HepG2 (cell line): ENCODE results near the gene MINDY2. TPM values are rescaled to one million over a fixed set of nuclear protein-coding genes. Genes with fewer than 3 reads are reported as not detected.
A peak's percentile ranks its signal among the peaks of the same experiment; 100 is the strongest.

Source experiments
- BRD4 ChIP-seq: sonication (generic); formaldehyde crosslinking; IDR thresholded peaks from 2 replicates; pipeline ENCODE4 v1.4.0; 2020; ENCODE audit warnings: missing genetic modification reagents
- FOXO1 ChIP-seq: sonication (generic); formaldehyde crosslinking; IDR thresholded peaks from 2 replicates; pipeline ENCODE4 v1.4.0; 2020; ENCODE audit warnings: missing genetic modification reagents
- FOXP1 ChIP-seq, 2 experiments: fragments of 450-650 bp in 1 of 2; IDR thresholded peaks; 2 replicates each; pipeline ENCODE4 v1.6.1; 2017 to 2018; ENCODE audit warnings: antibody characterized with exemption in 1 of 2
- GATAD2A ChIP-seq: IDR thresholded peaks from 2 replicates; pipeline ENCODE4 v1.6.1; 2016
- HDAC6 ChIP-seq: fragments of 200-600 bp; sonication (generic); IDR thresholded peaks from 2 replicates; pipeline ENCODE4 v1.7.0; 2017; ENCODE audit warnings: mild to moderate bottlenecking, antibody characterized with exemption, low read length, low read depth
- JUNB ChIP-seq: sonication (generic); formaldehyde crosslinking; IDR thresholded peaks from 2 replicates; pipeline ENCODE4 v1.8.0; 2022; ENCODE audit warnings: missing genetic modification reagents, mild to moderate bottlenecking, borderline replicate concordance
- NR2F1 ChIP-seq, 2 experiments: fragments of 450-650 bp in 1 of 2; formaldehyde crosslinking in 1 of 2; IDR thresholded peaks; 2 replicates each; pipeline versions ENCODE4 v1.5.0 to v1.6.1; 2016 to 2020; ENCODE audit warnings: mild to moderate bottlenecking in 1 of 2, missing compliant biosample characterization in 1 of 2, missing genetic modification reagents in 1 of 2, moderate library complexity in 1 of 2
- POLR2G ChIP-seq: fragments of 200-400 bp; formaldehyde crosslinking; IDR thresholded peaks from 2 replicates; pipeline ENCODE4 v1.6.1; 2018; ENCODE audit warnings: mild to moderate bottlenecking, low read depth, low read length, moderate library complexity
- SNRNP70 ChIP-seq: fragments of 200-400 bp; formaldehyde crosslinking; IDR thresholded peaks from 2 replicates; pipeline ENCODE4 v1.6.1; 2017; ENCODE audit warnings: mild to moderate bottlenecking, low read depth, low read length, moderate library complexity
- SRY ChIP-seq: sonication (generic); formaldehyde crosslinking; IDR thresholded peaks from 2 replicates; pipeline ENCODE4 v1.8.0; 2022; ENCODE audit warnings: mild to moderate bottlenecking, missing genetic modification reagents
- TRIM24 ChIP-seq: sonication (generic); formaldehyde crosslinking; IDR thresholded peaks from 2 replicates; pipeline ENCODE4 v1.8.0; 2022; ENCODE audit warnings: mild to moderate bottlenecking, missing genetic modification reagents
- USF2 ChIP-seq, 2 experiments: sonication (generic) in 1 of 2; formaldehyde crosslinking in 1 of 2; IDR thresholded peaks; 2 replicates each; pipeline versions ENCODE4 v1.5.1 to v1.6.1; 2011 to 2020; ENCODE audit warnings: borderline replicate concordance in 1 of 2, low read depth in 1 of 2, low read length in 1 of 2, mild to moderate bottlenecking in 1 of 2, missing genetic modification reagents in 1 of 2, moderate library complexity in 1 of 2
- ZEB1 ChIP-seq: IDR thresholded peaks from 2 replicates; pipeline ENCODE4 v1.6.1; 2012; ENCODE audit warnings: mild to moderate bottlenecking, low read depth, inconsistent platforms; ENCODE audit not compliant: insufficient replicate concordance
- ZFYVE20 ChIP-seq: sonication (generic); formaldehyde crosslinking; IDR thresholded peaks from 2 replicates; pipeline ENCODE4 v1.8.0; 2023; ENCODE audit warnings: low read depth, mild to moderate bottlenecking, moderate library complexity, missing genetic modification reagents, borderline replicate concordance
- ZNF34 ChIP-seq: sonication (generic); formaldehyde crosslinking; IDR thresholded peaks from 2 replicates; pipeline ENCODE4 v1.4.0; 2020; ENCODE audit warnings: mild to moderate bottlenecking, missing genetic modification reagents, borderline replicate concordance
- ZNF597 ChIP-seq: sonication (generic); formaldehyde crosslinking; IDR thresholded peaks from 2 replicates; pipeline ENCODE4 v1.5.0; 2020; ENCODE audit warnings: missing genetic modification reagents
- ZNF841 ChIP-seq: sonication (generic); formaldehyde crosslinking; IDR thresholded peaks from 2 replicates; pipeline ENCODE4 v1.8.1; 2023; ENCODE audit warnings: missing genetic modification reagents, borderline replicate concordance
- polyA plus RNA-seq, 8 experiments: library from polyadenylated mRNA; depleted of rRNA in 3 of 8; stranded (reverse) in 7 of 8; unstranded in 1 of 8; fragments of >200 nt; fragmentation: Illumina TruSeq in 4 of 8; extraction: Trizol in 4 of 8; gene quantifications; 2 replicates each; pipeline versions ENCODE4 v1.2.1 to v1.2.3, GENCODE V29; 2011 to 2016; ENCODE audit warnings: low read depth in 4 of 8, missing spikeins in 1 of 8, mixed read lengths in 1 of 8; ENCODE audit not compliant: insufficient read depth in 1 of 8
- total RNA-seq, 5 experiments: library from RNA; depleted of rRNA; stranded (reverse); fragments of >200 nt; fragmentation: Illumina TruSeq; extraction: Trizol; gene quantifications; 2 replicates each; pipeline ENCODE4 v1.2.3, GENCODE V29; 2016; ENCODE audit warnings: low read depth in 1 of 5
- TF ChIP-seq, protein P1 (sequence below): sonication (generic); formaldehyde crosslinking; IDR thresholded peaks from 2 replicates; pipeline ENCODE4 v1.4.0; 2020; ENCODE audit warnings: missing genetic modification reagents, borderline replicate concordance

MINDY2 gene
- total and polyA plus RNA-seq, 2 of the 13 experiments (the other 11 are each of a cell fraction or from before 2014, with no cell fraction given) = 7.2 to 12.6 TPM

GRCh38 chr15:58865425-58865880 is 94.4 kb downstream of the MINDY2 start (continued):
- no peak for TF ChIP-seq SNRNP70
- no peak for TF ChIP-seq TRIM24 (CRISPR knock-in tag)
- TF ChIP-seq BRD4 (CRISPR knock-in tag) = no peak; the same call in none of the 2 replicates
- 0 out of 2 replicates have a peak, but pooled peaks have one; percentile 20 for TF ChIP-seq GATAD2A (CRISPR knock-in tag)
- TF ChIP-seq JUNB (CRISPR knock-in tag) = no peak
- TF ChIP-seq HDAC6 = no peak
- TF ChIP-seq SRY (CRISPR knock-in tag) = no peak
- TF ChIP-seq ZNF597 (CRISPR knock-in tag) = no peak
- no peak for TF ChIP-seq ZEB1
- TF ChIP-seq, protein P1, sequence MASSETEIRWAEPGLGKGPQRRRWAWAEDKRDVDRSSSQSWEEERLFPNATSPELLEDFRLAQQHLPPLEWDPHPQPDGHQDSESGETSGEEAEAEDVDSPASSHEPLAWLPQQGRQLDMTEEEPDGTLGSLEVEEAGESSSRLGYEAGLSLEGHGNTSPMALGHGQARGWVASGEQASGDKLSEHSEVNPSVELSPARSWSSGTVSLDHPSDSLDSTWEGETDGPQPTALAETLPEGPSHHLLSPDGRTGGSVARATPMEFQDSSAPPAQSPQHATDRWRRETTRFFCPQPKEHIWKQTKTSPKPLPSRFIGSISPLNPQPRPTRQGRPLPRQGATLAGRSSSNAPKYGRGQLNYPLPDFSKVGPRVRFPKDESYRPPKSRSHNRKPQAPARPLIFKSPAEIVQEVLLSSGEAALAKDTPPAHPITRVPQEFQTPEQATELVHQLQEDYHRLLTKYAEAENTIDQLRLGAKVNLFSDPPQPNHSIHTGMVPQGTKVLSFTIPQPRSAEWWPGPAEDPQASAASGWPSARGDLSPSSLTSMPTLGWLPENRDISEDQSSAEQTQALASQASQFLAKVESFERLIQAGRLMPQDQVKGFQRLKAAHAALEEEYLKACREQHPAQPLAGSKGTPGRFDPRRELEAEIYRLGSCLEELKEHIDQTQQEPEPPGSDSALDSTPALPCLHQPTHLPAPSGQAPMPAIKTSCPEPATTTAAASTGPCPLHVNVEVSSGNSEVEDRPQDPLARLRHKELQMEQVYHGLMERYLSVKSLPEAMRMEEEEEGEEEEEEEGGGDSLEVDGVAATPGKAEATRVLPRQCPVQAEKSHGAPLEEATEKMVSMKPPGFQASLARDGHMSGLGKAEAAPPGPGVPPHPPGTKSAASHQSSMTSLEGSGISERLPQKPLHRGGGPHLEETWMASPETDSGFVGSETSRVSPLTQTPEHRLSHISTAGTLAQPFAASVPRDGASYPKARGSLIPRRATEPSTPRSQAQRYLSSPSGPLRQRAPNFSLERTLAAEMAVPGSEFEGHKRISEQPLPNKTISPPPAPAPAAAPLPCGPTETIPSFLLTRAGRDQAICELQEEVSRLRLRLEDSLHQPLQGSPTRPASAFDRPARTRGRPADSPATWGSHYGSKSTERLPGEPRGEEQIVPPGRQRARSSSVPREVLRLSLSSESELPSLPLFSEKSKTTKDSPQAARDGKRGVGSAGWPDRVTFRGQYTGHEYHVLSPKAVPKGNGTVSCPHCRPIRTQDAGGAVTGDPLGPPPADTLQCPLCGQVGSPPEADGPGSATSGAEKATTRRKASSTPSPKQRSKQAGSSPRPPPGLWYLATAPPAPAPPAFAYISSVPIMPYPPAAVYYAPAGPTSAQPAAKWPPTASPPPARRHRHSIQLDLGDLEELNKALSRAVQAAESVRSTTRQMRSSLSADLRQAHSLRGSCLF (CRISPR knock-in tag) = no peak
- TF ChIP-seq FOXP1 (IDR thresholded peaks at IDR 0.05) = no peak
- TF ChIP-seq FOXP1 (CRISPR knock-in tag; IDR thresholded peaks at IDR 0.05) = no peak
- TF ChIP-seq ZFYVE20 = no peak
- TF ChIP-seq POLR2G = peak; percentile 66
- no peak; the same call in 1 of the 2 replicates for TF ChIP-seq FOXO1 (CRISPR knock-in tag)
- TF ChIP-seq NR2F1 (CRISPR knock-in tag; IDR thresholded peaks at IDR 0.05) = no peak
- TF ChIP-seq USF2 (IDR thresholded peaks at IDR 0.05; ENCODE audit: low read depth, low read length) = no peak
- TF ChIP-seq USF2 (CRISPR knock-in tag; IDR thresholded peaks at IDR 0.05; ENCODE audit: borderline replicate concordance) = no peak
- no peak for TF ChIP-seq ZNF34 (CRISPR knock-in tag)
- TF ChIP-seq ZNF841 (CRISPR knock-in tag) = no peak
